Upper lobe of left lung (tissue), 6 donors: ENCODE results near the gene GRAMD1A. TPM values are rescaled to one million over a fixed set of nuclear protein-coding genes. Genes with fewer than 3 reads are reported as not detected.

Source experiments
- ATAC-seq, 2 donors: fragments of 200-7000 bp; cut with Tn5 transposase; one replicate each; pipeline ENCODE4 v1.9.1; 2022; ENCODE audit warnings: mild to moderate bottlenecking in 2 of 2, moderate library complexity in 2 of 2; ENCODE audit not compliant: low FRiP score in 2 of 2
- DNase-seq, 2 donors: peaks; one replicate each; pipeline ENCODE4 v3.0.0-alpha.2; 2019 to 2020
- H3K27ac ChIP-seq, 4 donors: fragments of 200-600 bp; sonication (generic); one replicate each; pipeline ENCODE4 v1.5.1; 2016 to 2019
- H3K27me3 ChIP-seq, 4 donors: fragments of 200-600 bp; sonication (generic); one replicate each; pipeline ENCODE4 v1.5.1; 2017 to 2019
- H3K36me3 ChIP-seq, 4 donors: fragments of 200-600 bp; sonication (generic); one replicate each; pipeline ENCODE4 v1.5.1; 2016 to 2019
- H3K4me1 ChIP-seq, 4 donors: fragments of 200-600 bp; sonication (generic); one replicate each; pipeline ENCODE4 v1.5.1; 2018 to 2019
- H3K4me3 ChIP-seq, 4 donors: fragments of 200-600 bp; sonication (generic); one replicate each; pipeline ENCODE4 v1.5.1; 2017 to 2019; ENCODE audit warnings: mild to moderate bottlenecking in 2 of 4, moderate library complexity in 1 of 4
- H3K9me3 ChIP-seq, 4 donors: fragments of 200-600 bp; sonication (generic); one replicate each; pipeline ENCODE4 v1.5.1; 2018 to 2019
- EP300 ChIP-seq, 4 donors: sonication (generic); formaldehyde crosslinking; IDR thresholded peaks; one replicate each; pipeline ENCODE4 v1.5.1; 2017; ENCODE audit warnings: antibody characterized with exemption in 4 of 4, control low read depth in 2 of 4
- POLR2A ChIP-seq, 4 donors: fragments of 450-650 bp; IDR thresholded peaks; one replicate each; pipeline ENCODE4 v1.5.1; 2016 to 2017; ENCODE audit warnings: antibody characterized with exemption in 4 of 4, mild to moderate bottlenecking in 2 of 4
- POLR2AphosphoS5 ChIP-seq, 2 donors: sonication (generic); formaldehyde crosslinking; IDR thresholded peaks; one replicate each; pipeline ENCODE4 v1.5.1; 2017; ENCODE audit warnings: antibody characterized with exemption in 2 of 2
- WGBS, 2 donors: methylation state at CpG; one replicate each; pipeline ENCODE4 v1.1.5; 2017 to 2018; 5-methylcytosine and 5-hydroxymethylcytosine counted together
- total RNA-seq, 6 donors: library from RNA; depleted of rRNA in 4 of 6; stranded (reverse); fragments of >200 nt in 4 of 6; gene quantifications; one replicate each; pipeline versions ENCODE4 v1.1.0 to v1.2.1, GENCODE V29; 2016 to 2021
- TF ChIP-seq, protein P1 (sequence below), 6 experiments: fragments of 450-650 bp in 4 of 6; fragments of 200-600 bp in 2 of 6; sonication (generic) in 2 of 6; IDR thresholded peaks; one replicate each; pipeline ENCODE4 v1.5.1; 2016 to 2019; ENCODE audit warnings: antibody characterized with exemption in 6 of 6
- donor health status: DM: no; HTN: no; CAD: no; lungs with moderate emphysema.
- donor health status: DM: no; HTN: yes; CAD: no; lungs with severe emphysema.

The GRAMD1A gene
- total RNA-seq, 6 donors from 2014 or later: 85.1 to 206 (median 119) TPM

DNA sequence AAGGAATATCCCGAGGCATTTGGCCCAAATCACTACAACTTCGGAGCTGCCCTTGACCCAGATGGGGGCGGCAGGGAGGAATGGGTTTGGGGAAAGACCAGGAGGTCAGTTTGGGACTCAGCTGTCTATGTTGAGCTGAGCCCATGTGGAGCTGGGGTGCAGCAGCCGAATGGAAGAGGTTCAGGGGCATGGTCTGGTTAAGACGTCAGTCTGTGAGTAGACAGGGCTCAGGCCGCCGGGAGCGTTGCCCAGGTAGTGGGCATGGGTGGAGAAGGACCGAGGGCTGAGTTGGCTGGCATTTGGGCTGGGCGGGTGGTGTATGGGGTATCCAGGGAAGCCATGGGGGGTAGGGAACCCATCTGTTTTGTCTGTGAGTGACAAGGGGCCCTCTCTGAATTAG is 20.9 kb downstream of the GRAMD1A start:
- Histone ChIP-seq H3K36me3 (peaks cover 50 to 100% (median 99%) of the 10 kb centered on the region in 4 donors), H3K4me1 (peaks cover 0 to 6% (median 3%) of the 10 kb centered on the region in 4 donors), H3K4me3 (no peak overlapping the region), H3K27me3 (no peaks in the 10 kb centered on the region), H3K9me3 (no peaks in the 10 kb centered on the region), H3K27ac (no peak overlapping the region)
- DNase-seq (no peak), ATAC-seq (no peak)
- 93 to 95% methylated on average over 10 of the region's 10 CpGs for WGBS, 2 donors
- TF ChIP-seq POLR2AphosphoS5 (IDR thresholded peaks at IDR 0.05) (no peak), EP300 (IDR thresholded peaks at IDR 0.05) (no peak), POLR2A (IDR thresholded peaks at IDR 0.05) (no peak)
- TF ChIP-seq, protein P1, sequence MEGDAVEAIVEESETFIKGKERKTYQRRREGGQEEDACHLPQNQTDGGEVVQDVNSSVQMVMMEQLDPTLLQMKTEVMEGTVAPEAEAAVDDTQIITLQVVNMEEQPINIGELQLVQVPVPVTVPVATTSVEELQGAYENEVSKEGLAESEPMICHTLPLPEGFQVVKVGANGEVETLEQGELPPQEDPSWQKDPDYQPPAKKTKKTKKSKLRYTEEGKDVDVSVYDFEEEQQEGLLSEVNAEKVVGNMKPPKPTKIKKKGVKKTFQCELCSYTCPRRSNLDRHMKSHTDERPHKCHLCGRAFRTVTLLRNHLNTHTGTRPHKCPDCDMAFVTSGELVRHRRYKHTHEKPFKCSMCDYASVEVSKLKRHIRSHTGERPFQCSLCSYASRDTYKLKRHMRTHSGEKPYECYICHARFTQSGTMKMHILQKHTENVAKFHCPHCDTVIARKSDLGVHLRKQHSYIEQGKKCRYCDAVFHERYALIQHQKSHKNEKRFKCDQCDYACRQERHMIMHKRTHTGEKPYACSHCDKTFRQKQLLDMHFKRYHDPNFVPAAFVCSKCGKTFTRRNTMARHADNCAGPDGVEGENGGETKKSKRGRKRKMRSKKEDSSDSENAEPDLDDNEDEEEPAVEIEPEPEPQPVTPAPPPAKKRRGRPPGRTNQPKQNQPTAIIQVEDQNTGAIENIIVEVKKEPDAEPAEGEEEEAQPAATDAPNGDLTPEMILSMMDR (IDR thresholded peaks at IDR 0.05): no peak

DNA sequence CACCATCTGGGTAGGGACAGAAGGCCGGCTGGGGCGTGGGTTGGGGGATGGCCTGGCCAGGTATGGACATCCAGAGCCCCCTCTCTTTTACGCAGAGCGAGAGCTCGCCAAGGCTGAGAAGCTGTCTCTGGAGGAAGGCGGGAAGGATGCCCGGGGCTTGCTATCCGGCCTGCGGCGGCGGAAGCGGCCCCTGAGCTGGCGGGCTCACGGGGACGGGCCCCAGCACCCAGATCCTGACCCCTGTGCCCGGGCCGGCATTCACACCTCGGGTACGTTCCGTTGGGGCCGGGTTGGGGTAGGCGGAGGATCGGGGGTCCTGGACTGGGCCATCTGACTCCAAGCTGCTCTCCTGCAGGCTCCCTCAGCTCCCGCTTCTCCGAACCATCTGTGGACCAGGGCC is 21.5 kb downstream of the GRAMD1A start:
- ATAC-seq (no peak), DNase-seq (peak in 1 of 2 donors; percentile 78)
- H3K4me3 ChIP-seq: no peak overlapping the region
- H3K9me3 ChIP-seq: no peaks in the 10 kb centered on the region
- no peak overlapping the region for H3K27ac ChIP-seq
- 96 to 100% methylated on average over 2 to 20 of the region's 25 CpGs for WGBS, 2 donors
- peaks cover 0 to 6% (median 3%) of the 10 kb centered on the region in 4 donors for H3K4me1 ChIP-seq
- H3K27me3 ChIP-seq: no peaks in the 10 kb centered on the region
- TF ChIP-seq, protein P1 (IDR thresholded peaks at IDR 0.05): no peak
- TF ChIP-seq POLR2AphosphoS5 (IDR thresholded peaks at IDR 0.05): no peak
- TF ChIP-seq EP300 (IDR thresholded peaks at IDR 0.05): no peak
- TF ChIP-seq POLR2A (IDR thresholded peaks at IDR 0.05): no peak
- H3K36me3 ChIP-seq: peaks cover 52 to 100% (median 99%) of the 10 kb centered on the region in 4 donors

DNA sequence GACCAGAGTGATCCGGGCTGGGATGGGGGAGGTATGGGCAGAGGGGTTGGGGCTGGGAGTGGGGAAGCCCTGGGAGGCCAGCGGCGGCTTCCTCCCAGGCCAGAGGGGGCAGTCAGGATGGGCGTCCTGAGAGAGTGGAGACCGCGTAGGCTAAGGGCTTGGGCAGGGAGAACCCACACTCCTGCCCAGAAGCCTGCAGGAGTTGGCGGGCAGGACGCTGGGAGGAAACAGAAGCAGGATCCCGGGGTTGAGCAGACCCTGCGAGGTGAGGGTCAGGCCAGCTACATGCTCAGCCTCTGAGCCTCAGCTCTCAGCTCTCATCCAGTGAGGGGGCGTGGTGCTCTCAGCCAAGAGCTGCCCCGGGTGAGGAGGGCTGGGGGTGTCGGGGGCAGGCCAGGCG is 22.3 kb downstream of the GRAMD1A start:
- peak overlapping the region in 1 of 4 donors; percentile 23 for H3K27ac ChIP-seq
- WGBS, 2 donors: 84 to 90% methylated on average over 10 to 14 of the region's 14 CpGs
- TF ChIP-seq POLR2A (IDR thresholded peaks at IDR 0.05): no peak
- TF ChIP-seq POLR2AphosphoS5 (IDR thresholded peaks at IDR 0.05): no peak
- TF ChIP-seq, protein P1 (IDR thresholded peaks at IDR 0.05): no peak
- no peak for TF ChIP-seq EP300 (IDR thresholded peaks at IDR 0.05)
- H3K4me3 ChIP-seq: no peak overlapping the region
- peaks cover 0 to 6% (median 2%) of the 10 kb centered on the region in 4 donors for H3K4me1 ChIP-seq
- H3K9me3 ChIP-seq: no peaks in the 10 kb centered on the region
- no peaks in the 10 kb centered on the region for H3K27me3 ChIP-seq
- DNase-seq (no peak), ATAC-seq (no peak)
- H3K36me3 ChIP-seq: peaks cover 50 to 100% (median 96%) of the 10 kb centered on the region in 4 donors

DNA sequence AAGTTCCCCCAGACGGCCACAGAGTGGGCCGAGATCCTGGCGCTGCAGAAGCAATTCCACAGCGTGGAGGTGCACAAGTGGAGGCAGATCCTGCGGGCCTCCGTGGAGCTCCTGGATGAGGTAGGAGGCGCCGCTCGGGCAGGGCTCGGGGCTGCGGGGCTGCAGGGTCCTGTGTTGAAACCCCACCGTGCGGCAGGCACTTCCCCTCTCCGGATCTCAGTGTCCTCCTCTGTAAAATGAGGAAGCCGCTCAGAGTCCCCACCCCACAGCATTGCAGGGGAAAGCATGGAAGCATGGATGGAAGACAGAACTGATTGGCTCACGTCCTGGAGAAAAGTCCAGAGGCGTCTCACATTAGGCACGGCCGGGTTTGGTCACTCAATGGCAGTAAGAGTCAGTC is 23.3 kb downstream of the GRAMD1A start:
- peaks cover 47 to 100% (median 94%) of the 10 kb centered on the region in 4 donors for H3K36me3 ChIP-seq
- WGBS, 2 donors: 78 to 86% methylated on average over 8 to 19 of the region's 19 CpGs
- peak overlapping the region in 1 of 4 donors; percentile 10 for H3K27ac ChIP-seq
- H3K27me3 ChIP-seq: no peaks in the 10 kb centered on the region
- no peak overlapping the region for H3K4me3 ChIP-seq
- H3K4me1 ChIP-seq: peaks cover 0 to 6% (median 2%) of the 10 kb centered on the region in 4 donors
- TF ChIP-seq POLR2AphosphoS5 (IDR thresholded peaks at IDR 0.05): no peak
- TF ChIP-seq EP300 (IDR thresholded peaks at IDR 0.05): no peak
- TF ChIP-seq POLR2A (IDR thresholded peaks at IDR 0.05): no peak
- TF ChIP-seq, protein P1 (IDR thresholded peaks at IDR 0.05): no peak
- DNase-seq: peak in 1 of 2 donors; percentile 73
- ATAC-seq: peak; percentile 1 to 31
- no peaks in the 10 kb centered on the region for H3K9me3 ChIP-seq

DNA sequence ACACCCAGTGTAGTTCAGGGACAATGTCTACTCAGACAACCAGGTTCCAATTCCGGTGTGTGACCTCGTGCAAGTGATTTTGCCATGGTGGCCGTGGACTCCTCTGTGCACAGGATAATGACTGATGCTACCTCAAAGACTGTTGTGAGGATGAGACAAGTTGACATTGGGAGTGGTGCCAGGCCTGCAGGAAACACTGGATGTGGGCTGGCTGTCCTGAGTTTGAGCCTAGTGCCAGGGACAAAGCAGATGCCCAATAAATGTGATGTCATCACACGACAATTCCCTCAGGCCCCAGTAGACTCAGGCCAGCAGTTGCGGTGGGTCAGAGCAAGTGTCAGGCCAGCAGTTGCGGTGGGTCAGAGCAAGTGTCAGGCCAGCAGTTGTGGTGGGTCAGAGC is 24.0 kb downstream of the GRAMD1A start:
- no peak for DNase-seq
- H3K27ac ChIP-seq: no peak overlapping the region
- no peaks in the 10 kb centered on the region for H3K9me3 ChIP-seq
- 63 to 84% methylated on average over 4 to 6 of the region's 6 CpGs for WGBS, 2 donors
- no peaks in the 10 kb centered on the region for H3K27me3 ChIP-seq
- H3K4me1 ChIP-seq: peaks cover 0 to 6% (median 2%) of the 10 kb centered on the region in 4 donors
- no peak overlapping the region for H3K4me3 ChIP-seq
- peaks cover 41 to 94% (median 88%) of the 10 kb centered on the region in 4 donors for H3K36me3 ChIP-seq
- ATAC-seq: no peak
- TF ChIP-seq EP300 (IDR thresholded peaks at IDR 0.05): no peak
- TF ChIP-seq POLR2AphosphoS5 (IDR thresholded peaks at IDR 0.05): no peak
- TF ChIP-seq POLR2A (IDR thresholded peaks at IDR 0.05): no peak
- TF ChIP-seq, protein P1 (IDR thresholded peaks at IDR 0.05): no peak
